HepG2 (cell line): ENCODE data around the gene TSC22D1. TPM values are rescaled to one million over a fixed set of nuclear protein-coding genes. Genes with fewer than 3 reads are reported as not detected.

Experiments used
- ATF1 ChIP-seq: IDR thresholded peaks from 2 replicates; pipeline ENCODE4 v1.6.1; 2016; ENCODE audit warnings: mild to moderate bottlenecking, control low read depth
- BCL6 ChIP-seq: IDR thresholded peaks from 2 replicates; pipeline ENCODE4 v1.6.1; 2016; ENCODE audit warnings: missing genetic modification reagents, missing compliant biosample characterization
- HDAC1 ChIP-seq: sonication (generic); formaldehyde crosslinking; IDR thresholded peaks from 2 replicates; pipeline ENCODE4 v1.5.1; 2020; ENCODE audit warnings: mild to moderate bottlenecking, missing genetic modification reagents
- HDAC2 ChIP-seq: sonication (generic); formaldehyde crosslinking; IDR thresholded peaks from 2 replicates; pipeline ENCODE4 v1.4.0; 2020; ENCODE audit warnings: missing genetic modification reagents
- KLF6 ChIP-seq: IDR thresholded peaks from 2 replicates; pipeline ENCODE4 v1.8.0; 2016; ENCODE audit warnings: missing biosample characterization, missing genetic modification reagents
- MAFK ChIP-seq, 2 experiments: IDR thresholded peaks in 1 of 2; conservative IDR thresholded peaks in 1 of 2; 2 replicates each; pipeline ENCODE4 v1.6.1; 2011; ENCODE audit warnings: improper control_type of control experiment in 2 of 2, low read length in 2 of 2
- POGZ ChIP-seq: sonication (generic); formaldehyde crosslinking; IDR thresholded peaks from 2 replicates; pipeline ENCODE4 v1.4.0; 2020; ENCODE audit warnings: mild to moderate bottlenecking, missing genetic modification reagents
- RBFOX2 ChIP-seq: fragments of 200-400 bp; formaldehyde crosslinking; IDR thresholded peaks from 2 replicates; pipeline ENCODE4 v1.6.1; 2017; ENCODE audit warnings: low read depth, mild to moderate bottlenecking, low read length
- RFXANK ChIP-seq: IDR thresholded peaks from 2 replicates; pipeline ENCODE4 v1.6.1; 2016
- RFXAP ChIP-seq: sonication (generic); formaldehyde crosslinking; IDR thresholded peaks from 2 replicates; pipeline ENCODE4 v1.4.0; 2020; ENCODE audit warnings: missing genetic modification reagents, borderline replicate concordance
- SNAI1 ChIP-seq: sonication (generic); formaldehyde crosslinking; IDR thresholded peaks from 2 replicates; pipeline ENCODE4 v1.5.0; 2020; ENCODE audit warnings: mild to moderate bottlenecking, missing genetic modification reagents, borderline replicate concordance
- SOX5 ChIP-seq: IDR thresholded peaks from 2 replicates; pipeline ENCODE4 v1.6.1; 2016; ENCODE audit warnings: borderline replicate concordance
- SP1 ChIP-seq, 2 experiments: fragments of 450-650 bp in 1 of 2; sonication (generic) in 1 of 2; formaldehyde crosslinking in 1 of 2; IDR thresholded peaks; 2 replicates each; pipeline versions ENCODE4 v1.4.0 to v1.6.1; 2016 to 2020; ENCODE audit warnings: missing genetic modification reagents in 1 of 2
- STAG1 ChIP-seq: sonication (generic); formaldehyde crosslinking; IDR thresholded peaks from 2 replicates; pipeline ENCODE4 v1.4.0; 2020; ENCODE audit warnings: missing genetic modification reagents
- TCF7 ChIP-seq: sonication (generic); IDR thresholded peaks from 2 replicates; pipeline ENCODE4 v1.6.1; 2016; ENCODE audit warnings: antibody characterized with exemption, low read depth
- ZNF383 ChIP-seq: sonication (generic); formaldehyde crosslinking; IDR thresholded peaks from 2 replicates; pipeline ENCODE4 v1.4.0; 2020; ENCODE audit warnings: missing genetic modification reagents, mild to moderate bottlenecking, borderline replicate concordance
- ZNF547 ChIP-seq: sonication (generic); formaldehyde crosslinking; IDR thresholded peaks from 2 replicates; pipeline ENCODE4 v1.5.1; 2020; ENCODE audit warnings: mild to moderate bottlenecking, missing genetic modification reagents
- ZNF773 ChIP-seq: sonication (generic); formaldehyde crosslinking; IDR thresholded peaks from 2 replicates; pipeline ENCODE4 v1.4.0; 2020; ENCODE audit warnings: missing genetic modification reagents, borderline replicate concordance
- ZSCAN12 ChIP-seq: sonication (generic); formaldehyde crosslinking; IDR thresholded peaks from 2 replicates; pipeline ENCODE4 v1.9.0; 2021; ENCODE audit warnings: mild to moderate bottlenecking, missing genetic modification reagents
- polyA plus RNA-seq, 8 experiments: library from polyadenylated mRNA; depleted of rRNA in 3 of 8; stranded (reverse) in 7 of 8; unstranded in 1 of 8; fragments of >200 nt; fragmentation: Illumina TruSeq in 4 of 8; extraction: Trizol in 4 of 8; gene quantifications; 2 replicates each; pipeline versions ENCODE4 v1.2.1 to v1.2.3, GENCODE V29; 2011 to 2016; ENCODE audit warnings: low read depth in 4 of 8, missing spikeins in 1 of 8, mixed read lengths in 1 of 8; ENCODE audit not compliant: insufficient read depth in 1 of 8
- total RNA-seq, 5 experiments: library from RNA; depleted of rRNA; stranded (reverse); fragments of >200 nt; fragmentation: Illumina TruSeq; extraction: Trizol; gene quantifications; 2 replicates each; pipeline ENCODE4 v1.2.3, GENCODE V29; 2016; ENCODE audit warnings: low read depth in 1 of 5
- TF ChIP-seq, protein P1 (sequence below): sonication (generic); formaldehyde crosslinking; conservative IDR thresholded peaks from 2 replicates; pipeline ENCODE4 v1.8.0; 2022; ENCODE audit warnings: low read depth, missing genetic modification reagents
- TF ChIP-seq, protein P2 (sequence below): sonication (generic); formaldehyde crosslinking; IDR thresholded peaks from 2 replicates; pipeline ENCODE4 v1.4.0; 2020; ENCODE audit warnings: missing genetic modification reagents
- TF ChIP-seq, protein P3 (sequence below): IDR thresholded peaks from 2 replicates; pipeline ENCODE4 v1.6.1; 2016; ENCODE audit warnings: missing genetic modification reagents, missing compliant biosample characterization

Gene TSC22D1
- total and polyA plus RNA-seq, 2 of the 13 experiments (the other 11 are each of a cell fraction or from before 2014, with no cell fraction given), result 18.4 to 35.7 TPM

DNA sequence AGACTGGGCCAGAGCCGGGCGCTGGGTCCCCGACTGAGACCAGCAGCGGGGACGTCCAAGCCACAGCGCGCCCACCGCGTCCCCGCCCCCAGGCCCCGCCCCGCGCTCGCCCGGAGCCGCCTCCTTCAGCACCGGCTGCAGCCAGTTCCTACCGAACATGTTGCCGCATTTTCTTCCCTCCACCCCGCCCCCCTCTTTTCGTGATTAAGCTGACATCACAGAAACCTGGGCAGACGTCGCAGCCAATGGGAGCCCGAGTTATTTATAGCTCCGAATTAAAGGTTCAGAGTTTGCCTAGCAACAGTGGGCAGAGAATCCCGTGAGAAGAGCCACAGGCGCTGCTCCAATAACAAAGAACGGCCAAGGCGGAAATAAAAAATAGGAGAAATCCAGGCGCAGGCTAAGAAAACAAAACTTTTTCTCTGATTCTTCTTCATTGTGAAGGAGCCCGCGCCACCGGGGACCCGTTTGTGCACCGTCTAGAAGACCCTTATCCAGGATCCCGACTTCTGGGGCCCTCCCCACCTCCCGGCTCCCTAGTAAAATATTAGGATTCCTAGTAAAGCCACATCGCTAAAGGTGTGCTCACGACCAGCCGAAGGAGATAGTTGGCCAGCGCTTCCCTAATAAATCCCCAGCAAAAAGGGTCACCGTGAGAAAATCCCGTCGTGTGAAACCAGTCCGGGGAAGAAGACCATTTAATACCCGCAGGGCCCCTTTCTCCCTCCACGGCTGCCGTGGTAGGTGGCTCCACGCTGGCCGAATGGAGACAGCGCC, 140.8 kb downstream of the TSC22D1 start (continued):
- TF ChIP-seq ZSCAN12 (CRISPR knock-in tag) (no peak), TCF7 (no peak), HDAC2 (no peak), STAG1 (CRISPR knock-in tag) (peak; percentile 18), HDAC1 (peak; percentile 22; the same call in 1 of the 2 replicates), ZNF547 (CRISPR knock-in tag) (0 out of 2 replicates have a peak, but pooled peaks have one; percentile 50), ATF1 (CRISPR knock-in tag) (peak; percentile 75), SP1 (IDR thresholded peaks at IDR 0.05) (no peak), SP1 (CRISPR knock-in tag; IDR thresholded peaks at IDR 0.05) (peak; percentile 33; the same call in 1 of the 2 replicates), MAFK (conservative IDR thresholded peaks at IDR 0.05 in 1 of 2, IDR thresholded peaks at IDR 0.05 in 1 of 2; ENCODE audit: low read length in 2 of 2) (peak; percentile 84 to 98), ZNF773 (CRISPR knock-in tag) (no peak), RBFOX2 (peak; percentile 56), KLF6 (CRISPR knock-in tag) (0 out of 2 replicates have a peak, but pooled peaks have one; percentile 15), ZNF383 (CRISPR knock-in tag) (no peak), RFXANK (peak; percentile 97), SOX5 (CRISPR knock-in tag) (no peak), BCL6 (CRISPR knock-in tag) (no peak), POGZ (CRISPR knock-in tag) (0 out of 2 replicates have a peak, but pooled peaks have one; percentile 19), RFXAP (CRISPR knock-in tag) (peak; percentile 99), SNAI1 (no peak)
- TF ChIP-seq, protein P1, sequence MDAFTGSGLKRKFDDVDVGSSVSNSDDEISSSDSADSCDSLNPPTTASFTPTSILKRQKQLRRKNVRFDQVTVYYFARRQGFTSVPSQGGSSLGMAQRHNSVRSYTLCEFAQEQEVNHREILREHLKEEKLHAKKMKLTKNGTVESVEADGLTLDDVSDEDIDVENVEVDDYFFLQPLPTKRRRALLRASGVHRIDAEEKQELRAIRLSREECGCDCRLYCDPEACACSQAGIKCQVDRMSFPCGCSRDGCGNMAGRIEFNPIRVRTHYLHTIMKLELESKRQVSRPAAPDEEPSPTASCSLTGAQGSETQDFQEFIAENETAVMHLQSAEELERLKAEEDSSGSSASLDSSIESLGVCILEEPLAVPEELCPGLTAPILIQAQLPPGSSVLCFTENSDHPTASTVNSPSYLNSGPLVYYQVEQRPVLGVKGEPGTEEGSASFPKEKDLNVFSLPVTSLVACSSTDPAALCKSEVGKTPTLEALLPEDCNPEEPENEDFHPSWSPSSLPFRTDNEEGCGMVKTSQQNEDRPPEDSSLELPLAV (CRISPR knock-in tag), result no peak
- TF ChIP-seq, protein P2, sequence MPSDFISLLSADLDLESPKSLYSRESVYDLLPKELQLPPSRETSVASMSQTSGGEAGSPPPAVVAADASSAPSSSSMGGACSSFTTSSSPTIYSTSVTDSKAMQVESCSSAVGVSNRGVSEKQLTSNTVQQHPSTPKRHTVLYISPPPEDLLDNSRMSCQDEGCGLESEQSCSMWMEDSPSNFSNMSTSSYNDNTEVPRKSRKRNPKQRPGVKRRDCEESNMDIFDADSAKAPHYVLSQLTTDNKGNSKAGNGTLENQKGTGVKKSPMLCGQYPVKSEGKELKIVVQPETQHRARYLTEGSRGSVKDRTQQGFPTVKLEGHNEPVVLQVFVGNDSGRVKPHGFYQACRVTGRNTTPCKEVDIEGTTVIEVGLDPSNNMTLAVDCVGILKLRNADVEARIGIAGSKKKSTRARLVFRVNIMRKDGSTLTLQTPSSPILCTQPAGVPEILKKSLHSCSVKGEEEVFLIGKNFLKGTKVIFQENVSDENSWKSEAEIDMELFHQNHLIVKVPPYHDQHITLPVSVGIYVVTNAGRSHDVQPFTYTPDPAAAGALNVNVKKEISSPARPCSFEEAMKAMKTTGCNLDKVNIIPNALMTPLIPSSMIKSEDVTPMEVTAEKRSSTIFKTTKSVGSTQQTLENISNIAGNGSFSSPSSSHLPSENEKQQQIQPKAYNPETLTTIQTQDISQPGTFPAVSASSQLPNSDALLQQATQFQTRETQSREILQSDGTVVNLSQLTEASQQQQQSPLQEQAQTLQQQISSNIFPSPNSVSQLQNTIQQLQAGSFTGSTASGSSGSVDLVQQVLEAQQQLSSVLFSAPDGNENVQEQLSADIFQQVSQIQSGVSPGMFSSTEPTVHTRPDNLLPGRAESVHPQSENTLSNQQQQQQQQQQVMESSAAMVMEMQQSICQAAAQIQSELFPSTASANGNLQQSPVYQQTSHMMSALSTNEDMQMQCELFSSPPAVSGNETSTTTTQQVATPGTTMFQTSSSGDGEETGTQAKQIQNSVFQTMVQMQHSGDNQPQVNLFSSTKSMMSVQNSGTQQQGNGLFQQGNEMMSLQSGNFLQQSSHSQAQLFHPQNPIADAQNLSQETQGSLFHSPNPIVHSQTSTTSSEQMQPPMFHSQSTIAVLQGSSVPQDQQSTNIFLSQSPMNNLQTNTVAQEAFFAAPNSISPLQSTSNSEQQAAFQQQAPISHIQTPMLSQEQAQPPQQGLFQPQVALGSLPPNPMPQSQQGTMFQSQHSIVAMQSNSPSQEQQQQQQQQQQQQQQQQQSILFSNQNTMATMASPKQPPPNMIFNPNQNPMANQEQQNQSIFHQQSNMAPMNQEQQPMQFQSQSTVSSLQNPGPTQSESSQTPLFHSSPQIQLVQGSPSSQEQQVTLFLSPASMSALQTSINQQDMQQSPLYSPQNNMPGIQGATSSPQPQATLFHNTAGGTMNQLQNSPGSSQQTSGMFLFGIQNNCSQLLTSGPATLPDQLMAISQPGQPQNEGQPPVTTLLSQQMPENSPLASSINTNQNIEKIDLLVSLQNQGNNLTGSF (CRISPR knock-in tag), result no peak
- TF ChIP-seq, protein P3, sequence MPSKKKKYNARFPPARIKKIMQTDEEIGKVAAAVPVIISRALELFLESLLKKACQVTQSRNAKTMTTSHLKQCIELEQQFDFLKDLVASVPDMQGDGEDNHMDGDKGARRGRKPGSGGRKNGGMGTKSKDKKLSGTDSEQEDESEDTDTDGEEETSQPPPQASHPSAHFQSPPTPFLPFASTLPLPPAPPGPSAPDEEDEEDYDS, result peak; percentile 58; the same call in 1 of the 2 replicates
